ENCODE data around the gene SGF29. TPM values are rescaled to one million over a fixed set of nuclear protein-coding genes. Genes with fewer than 3 reads are reported as not detected.
A peak's percentile ranks its signal among the peaks of the same experiment; 100 is the strongest.
"Not testable (repeated sequence)": the region's sequence is repeated elsewhere in the genome, so short reads cannot be mapped to it uniquely, and the experiment has no call there.

The SGF29 gene
- polyA plus RNA-seq, 1 donor, result 24.8 TPM

DNA sequence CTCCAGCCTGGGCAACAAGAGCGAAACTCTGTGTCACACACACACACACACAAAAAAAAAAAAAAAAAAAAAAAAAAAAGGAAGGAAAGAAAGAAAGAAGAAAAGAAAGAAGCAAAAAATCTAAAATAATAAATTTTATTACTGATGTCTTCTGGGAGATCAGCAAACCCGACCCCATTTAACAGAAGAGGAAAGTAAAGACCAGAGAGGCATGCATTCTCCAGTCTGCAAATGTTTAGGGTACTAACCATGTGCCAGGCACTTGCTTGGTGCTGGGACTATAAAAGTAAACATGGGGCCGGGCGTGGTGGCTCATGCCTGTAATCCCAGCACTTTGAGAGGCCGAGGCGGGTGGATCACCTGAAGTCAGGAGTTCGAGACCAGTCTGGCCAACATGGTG lies 7.8 kb upstream of the SGF29 start:
- WGBS (ENCODE audit: insufficient coverage, low lambda C conversion rate), result no CpG with 5 or more reads among the region's 7 CpGs

GRCh38 chr16:28546626-28547025 lies 7.1 kb upstream of the SGF29 start:
- 92% methylated on average over 2 of the region's 7 CpGs for WGBS (ENCODE audit: insufficient coverage, low lambda C conversion rate)
- H3K4me3 ChIP-seq (ENCODE audit: low read length), result no peak overlapping the region
- DNase-seq, result no peak
- no peak overlapping the region for H3K27ac ChIP-seq (ENCODE audit: low read length)
- no peaks in the 10 kb centered on the region for H3K36me3 ChIP-seq (ENCODE audit: control insufficient read depth, insufficient read depth, low read length)
- H3K27me3 ChIP-seq (ENCODE audit: control insufficient read depth, insufficient read depth, low read length), result no peaks in the 10 kb centered on the region
- peaks cover 5% of the 10 kb centered on the region for H3K4me1 ChIP-seq (ENCODE audit: control insufficient read depth, insufficient read depth, low read length)
- H3K9me3 ChIP-seq (ENCODE audit: control insufficient read depth, low read depth, low read length), result no peaks in the 10 kb centered on the region

More for the DNA sequence above, 7.8 kb upstream of the SGF29 start:
- H3K4me3 ChIP-seq (ENCODE audit: low read length); H3K27me3 ChIP-seq (ENCODE audit: control insufficient read depth, insufficient read depth, low read length); DNase-seq; H3K36me3 ChIP-seq (ENCODE audit: control insufficient read depth, insufficient read depth, low read length); H3K27ac ChIP-seq (ENCODE audit: low read length); H3K4me1 ChIP-seq (ENCODE audit: control insufficient read depth, insufficient read depth, low read length); H3K9me3 ChIP-seq (ENCODE audit: control insufficient read depth, low read depth, low read length): not testable (repeated sequence)

- no peak overlapping the region for H3K4me3 ChIP-seq (ENCODE audit: low read length)
- H3K36me3 ChIP-seq (ENCODE audit: control insufficient read depth, insufficient read depth, low read length), result no peaks in the 10 kb centered on the region
- no peak for DNase-seq
- H3K27me3 ChIP-seq (ENCODE audit: control insufficient read depth, insufficient read depth, low read length), result no peaks in the 10 kb centered on the region
- H3K27ac ChIP-seq (ENCODE audit: low read length), result no peak overlapping the region
- no peaks in the 10 kb centered on the region for H3K4me1 ChIP-seq (ENCODE audit: control insufficient read depth, insufficient read depth, low read length)
- no peaks in the 10 kb centered on the region for H3K9me3 ChIP-seq (ENCODE audit: control insufficient read depth, low read depth, low read length)
- WGBS (ENCODE audit: insufficient coverage, low lambda C conversion rate), result no CpG with 5 or more reads among the region's 14 CpGs
Observed at GRCh38 chr16:28548306-28548802, 5.4 kb upstream of the SGF29 start.

GRCh38 chr16:28549301-28549899 lies 4.3 kb upstream of the SGF29 start:
- Histone ChIP-seq H3K36me3 (ENCODE audit: control insufficient read depth, insufficient read depth, low read length) (no peaks in the 10 kb centered on the region), H3K27ac (ENCODE audit: low read length) (no peak overlapping the region), H3K9me3 (ENCODE audit: control insufficient read depth, low read depth, low read length) (no peaks in the 10 kb centered on the region), H3K4me3 (ENCODE audit: low read length) (no peak overlapping the region), H3K4me1 (ENCODE audit: control insufficient read depth, insufficient read depth, low read length) (peaks cover under 1% of the 10 kb centered on the region), H3K27me3 (ENCODE audit: control insufficient read depth, insufficient read depth, low read length) (no peaks in the 10 kb centered on the region)
- DNase-seq, result peak in 1 of 2 donors; percentile 44
- 80% methylated on average over 1 of the region's 11 CpGs for WGBS (ENCODE audit: insufficient coverage, low lambda C conversion rate)

DNA sequence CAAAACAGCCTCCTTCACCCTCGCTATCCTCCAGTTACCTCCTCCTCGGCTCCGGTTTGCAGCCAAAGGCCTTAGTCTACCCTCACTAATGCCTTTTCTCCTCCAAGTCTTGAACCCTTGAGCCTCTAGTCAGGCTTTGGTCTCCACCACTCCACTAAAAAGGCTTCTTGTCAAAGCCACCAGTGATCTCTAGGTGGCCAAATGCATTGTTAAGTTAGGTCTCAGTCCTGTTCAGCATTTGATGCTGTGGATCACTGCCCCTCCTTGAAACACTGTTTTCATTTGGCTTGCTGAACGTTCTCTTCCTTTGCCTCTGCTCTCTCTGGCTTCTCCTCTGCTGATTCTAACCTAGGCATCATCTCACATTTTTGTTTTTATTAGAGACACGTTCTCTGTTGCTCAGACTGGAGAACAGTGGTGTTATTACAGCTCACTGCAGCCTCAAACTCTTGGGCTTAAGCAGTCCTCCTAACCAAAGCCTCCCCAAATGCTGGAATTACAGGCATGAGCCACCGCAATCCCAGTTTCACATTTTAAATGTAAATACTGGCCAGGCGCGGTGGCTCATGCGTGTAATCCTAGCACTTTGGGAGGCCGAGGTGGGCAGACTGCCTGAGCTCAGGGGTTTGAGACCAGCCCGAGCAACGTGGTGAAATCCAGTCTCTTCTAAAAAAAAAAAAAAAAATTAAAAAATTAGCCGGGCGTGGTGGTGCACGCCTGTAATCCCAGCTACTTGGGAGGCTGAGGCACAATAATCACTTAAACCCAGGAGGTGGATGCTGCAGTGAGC lies 1.1 kb downstream of the SGF29 start:
- H3K9me3 ChIP-seq (ENCODE audit: control insufficient read depth, low read depth, low read length), result no peaks in the 10 kb centered on the region
- H3K27me3 ChIP-seq (ENCODE audit: control insufficient read depth, insufficient read depth, low read length), result no peaks in the 10 kb centered on the region
- H3K4me3 ChIP-seq (ENCODE audit: low read length), result peak overlapping the region; percentile 55
- no peak for DNase-seq
- WGBS (ENCODE audit: insufficient coverage, low lambda C conversion rate), result no CpG with 5 or more reads among the region's 15 CpGs
- no peak overlapping the region for H3K27ac ChIP-seq (ENCODE audit: low read length)
- peaks cover 4% of the 10 kb centered on the region for H3K4me1 ChIP-seq (ENCODE audit: control insufficient read depth, insufficient read depth, low read length)
- peaks cover 20% of the 10 kb centered on the region for H3K36me3 ChIP-seq (ENCODE audit: control insufficient read depth, insufficient read depth, low read length)

DNA sequence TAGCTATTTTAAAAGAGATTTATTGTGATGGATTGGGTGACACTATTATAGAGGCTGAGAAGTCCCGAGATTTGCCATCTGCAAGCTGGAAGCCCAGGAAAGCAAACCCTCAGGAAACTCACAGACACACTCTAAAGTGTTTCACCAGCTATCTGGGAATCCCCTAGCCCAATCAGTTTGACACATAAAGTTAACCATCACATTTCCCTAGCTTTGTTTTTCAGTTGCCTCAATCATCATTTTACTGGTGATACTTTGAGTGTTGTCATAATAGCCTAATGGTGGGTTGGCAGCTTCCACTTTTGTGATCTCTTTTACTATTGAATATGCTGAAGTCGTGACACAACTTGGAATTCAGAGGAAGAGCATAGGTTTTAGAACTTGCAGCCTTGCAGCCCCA lies 1.8 kb downstream of the SGF29 start:
- no CpG with 5 or more reads among the region's 2 CpGs for WGBS (ENCODE audit: insufficient coverage, low lambda C conversion rate)
- Histone ChIP-seq H3K4me1 (ENCODE audit: control insufficient read depth, insufficient read depth, low read length) (peaks cover 4% of the 10 kb centered on the region), H3K9me3 (ENCODE audit: control insufficient read depth, low read depth, low read length) (no peaks in the 10 kb centered on the region)

DNA sequence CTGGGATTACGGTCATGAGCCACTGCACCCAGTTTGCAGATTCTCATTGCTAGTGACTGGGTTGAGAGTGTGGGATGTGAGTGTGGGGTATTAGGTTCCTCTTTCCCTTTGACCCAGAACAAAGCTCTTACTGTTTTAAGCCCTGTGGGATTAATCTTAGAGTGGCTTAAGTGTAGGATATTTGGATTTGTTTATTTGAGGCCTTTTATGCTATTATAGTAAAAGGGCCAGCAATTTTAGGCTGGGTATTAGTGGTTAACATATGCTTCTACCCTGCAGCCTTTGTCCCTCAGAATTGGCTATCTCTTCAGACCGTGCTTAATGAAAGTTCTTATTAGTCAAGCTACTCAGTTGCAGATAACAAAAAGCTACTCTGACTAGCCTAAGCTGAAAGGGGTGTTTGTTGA lies 3.2 kb downstream of the SGF29 start:
- DNase-seq, result no peak
- H3K36me3 ChIP-seq (ENCODE audit: control insufficient read depth, insufficient read depth, low read length), result peaks cover 20% of the 10 kb centered on the region
- H3K4me3 ChIP-seq (ENCODE audit: low read length), result no peak overlapping the region
- no peaks in the 10 kb centered on the region for H3K9me3 ChIP-seq (ENCODE audit: control insufficient read depth, low read depth, low read length)
- no peaks in the 10 kb centered on the region for H3K27me3 ChIP-seq (ENCODE audit: control insufficient read depth, insufficient read depth, low read length)
- peaks cover 4% of the 10 kb centered on the region for H3K4me1 ChIP-seq (ENCODE audit: control insufficient read depth, insufficient read depth, low read length)
- no CpG with 5 or more reads among the region's 2 CpGs for WGBS (ENCODE audit: insufficient coverage, low lambda C conversion rate)
- H3K27ac ChIP-seq (ENCODE audit: low read length), result no peak overlapping the region

More for the DNA sequence above, 1.8 kb downstream of the SGF29 start:
- no peak for DNase-seq
- H3K4me3 ChIP-seq (ENCODE audit: low read length), result no peak overlapping the region
- no peak overlapping the region for H3K27ac ChIP-seq (ENCODE audit: low read length)
- H3K27me3 ChIP-seq (ENCODE audit: control insufficient read depth, insufficient read depth, low read length), result no peaks in the 10 kb centered on the region
- H3K36me3 ChIP-seq (ENCODE audit: control insufficient read depth, insufficient read depth, low read length), result peaks cover 20% of the 10 kb centered on the region

DNA sequence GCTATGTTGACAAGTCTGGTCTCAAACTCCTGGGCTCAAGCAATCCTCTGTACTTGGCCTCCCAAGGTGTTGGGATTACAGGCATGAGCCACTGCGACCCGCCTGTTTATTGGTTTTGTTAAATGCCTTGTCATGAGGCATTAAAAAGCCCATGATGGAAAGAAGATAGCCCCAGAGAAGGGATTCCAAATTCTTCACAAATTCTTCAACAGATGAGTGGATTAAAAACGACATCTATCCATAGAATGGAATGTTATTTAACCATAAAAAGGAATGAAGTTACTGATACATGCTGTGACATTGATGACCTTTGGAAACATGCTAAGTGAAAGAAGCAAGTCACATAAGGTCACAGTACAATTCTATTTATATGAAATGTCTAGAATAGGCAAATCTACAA lies 4.7 kb downstream of the SGF29 start:
- Histone ChIP-seq H3K4me1 (ENCODE audit: control insufficient read depth, insufficient read depth, low read length) (peaks cover 4% of the 10 kb centered on the region), H3K4me3 (ENCODE audit: low read length) (no peak overlapping the region)
- WGBS (ENCODE audit: insufficient coverage, low lambda C conversion rate), result 71% methylated on average over 1 of the region's 3 CpGs

GRCh38 chr16:28561557-28562187 lies 8.0 kb downstream of the SGF29 start:
- WGBS (ENCODE audit: insufficient coverage, low lambda C conversion rate), result 33% methylated on average over 1 of the region's 7 CpGs
- peaks cover 22% of the 10 kb centered on the region for H3K36me3 ChIP-seq (ENCODE audit: control insufficient read depth, insufficient read depth, low read length)
- H3K4me3 ChIP-seq (ENCODE audit: low read length), result no peak overlapping the region
- DNase-seq, result no peak
- H3K27ac ChIP-seq (ENCODE audit: low read length), result no peak overlapping the region
- H3K27me3 ChIP-seq (ENCODE audit: control insufficient read depth, insufficient read depth, low read length), result no peaks in the 10 kb centered on the region
- H3K9me3 ChIP-seq (ENCODE audit: control insufficient read depth, low read depth, low read length), result no peaks in the 10 kb centered on the region
- no peaks in the 10 kb centered on the region for H3K4me1 ChIP-seq (ENCODE audit: control insufficient read depth, insufficient read depth, low read length)

More for the DNA sequence above, 4.7 kb downstream of the SGF29 start:
- H3K27ac ChIP-seq (ENCODE audit: low read length), result no peak overlapping the region
- DNase-seq, result no peak
- no peaks in the 10 kb centered on the region for H3K9me3 ChIP-seq (ENCODE audit: control insufficient read depth, low read depth, low read length)
- peaks cover 20% of the 10 kb centered on the region for H3K36me3 ChIP-seq (ENCODE audit: control insufficient read depth, insufficient read depth, low read length)
- no peaks in the 10 kb centered on the region for H3K27me3 ChIP-seq (ENCODE audit: control insufficient read depth, insufficient read depth, low read length)

GRCh38 chr16:28562199-28562598 lies 8.5 kb downstream of the SGF29 start:
- 100% methylated on average over 1 of the region's 4 CpGs for WGBS (ENCODE audit: insufficient coverage, low lambda C conversion rate)
- no peaks in the 10 kb centered on the region for H3K27me3 ChIP-seq (ENCODE audit: control insufficient read depth, insufficient read depth, low read length)
- no peak for DNase-seq
- no peak overlapping the region for H3K4me3 ChIP-seq (ENCODE audit: low read length)
- peaks cover 19% of the 10 kb centered on the region for H3K36me3 ChIP-seq (ENCODE audit: control insufficient read depth, insufficient read depth, low read length)
- no peaks in the 10 kb centered on the region for H3K9me3 ChIP-seq (ENCODE audit: control insufficient read depth, low read depth, low read length)
- no peaks in the 10 kb centered on the region for H3K4me1 ChIP-seq (ENCODE audit: control insufficient read depth, insufficient read depth, low read length)
- no peak overlapping the region for H3K27ac ChIP-seq (ENCODE audit: low read length)

All from large intestine (tissue), 3 donors.